BLaER1 treated with 17β-estradiol and CSF1 and Interleukin-3, amounts not matched to agents 10 nM and 100 nM (cell line): ENCODE results near the gene FRMD4A.
A peak's percentile ranks its signal among the peaks of the same experiment; 100 is the strongest.
"Not testable (repeated sequence)": the region's sequence is repeated elsewhere in the genome, so short reads cannot be mapped to it uniquely, and the experiment has no call there.

ENCODE experiments used
- H3K27ac ChIP-seq, 11 experiments: shearing (Covaris generic); formaldehyde crosslinking; 2 replicates each; pipeline ENCODE4 v1.8.1; 2022
- H3K27me3 ChIP-seq, 11 experiments: shearing (Covaris generic); formaldehyde crosslinking; 2 replicates each; pipeline ENCODE4 v1.8.1; 2022
- H3K36me3 ChIP-seq, 11 experiments: shearing (Covaris generic); formaldehyde crosslinking; 2 replicates each; pipeline ENCODE4 v1.8.1; 2022
- H3K4me1 ChIP-seq, 10 experiments: shearing (Covaris generic); formaldehyde crosslinking; 2 replicates each; pipeline ENCODE4 v1.8.1; 2022
- H3K4me2 ChIP-seq, 11 experiments: shearing (Covaris generic); formaldehyde crosslinking; 2 replicates each; pipeline ENCODE4 v1.8.1; 2022
- H3K4me3 ChIP-seq, 10 experiments: shearing (Covaris generic); formaldehyde crosslinking; 2 replicates each; pipeline ENCODE4 v1.8.1; 2022
- H3K9ac ChIP-seq, 11 experiments: shearing (Covaris generic); formaldehyde crosslinking; 2 replicates each; pipeline ENCODE4 v1.8.1; 2022
- H3K9me3 ChIP-seq, 11 experiments: shearing (Covaris generic); formaldehyde crosslinking; replicated peaks in 1 of 11; 2 replicates each; pipeline ENCODE4 v1.8.1; 2022
- H4K20me1 ChIP-seq, 11 experiments: shearing (Covaris generic); formaldehyde crosslinking; 2 replicates each; pipeline ENCODE4 v1.8.1; 2022
- Cebpa-rat ChIP-seq, 11 experiments: shearing (Covaris generic); IDR thresholded peaks; 2 replicates each; pipeline ENCODE4 v1.8.1; 2022

FRMD4A gene

GRCh38 chr10:13902868-13903587 is 427.7 kb downstream of the FRMD4A start:
- H3K27ac ChIP-seq, result no peak overlapping the region

GRCh38 chr10:13899941-13900340 is 430.8 kb downstream of the FRMD4A start:
- no peak overlapping the region for H3K4me2 ChIP-seq
- no peak overlapping the region for H3K27ac ChIP-seq
- no peak overlapping the region for H3K4me3 ChIP-seq
- H4K20me1 ChIP-seq, result no peaks in the 10 kb centered on the region
- peaks cover 0 to under 1% (median 0%) of the 10 kb centered on the region in 10 experiments; a peak in 3 of 20 replicates for H3K4me1 ChIP-seq
- no peak for TF ChIP-seq Cebpa-rat (IDR thresholded peaks at IDR 0.05)
- H3K27me3 ChIP-seq, result no peaks in the 10 kb centered on the region
- peaks cover 6 to 23% (median 13%) of the 10 kb centered on the region in 11 experiments; a peak in 18 of 22 replicates for H3K9me3 ChIP-seq
- H3K9ac ChIP-seq, result no peak overlapping the region
- H3K36me3 ChIP-seq, result no peaks in the 10 kb centered on the region

More at GRCh38 chr10:13902868-13903587, 427.7 kb downstream of the FRMD4A start:
- H3K36me3 ChIP-seq, result no peaks in the 10 kb centered on the region
- H3K27me3 ChIP-seq, result no peaks in the 10 kb centered on the region
- no peak for TF ChIP-seq Cebpa-rat (IDR thresholded peaks at IDR 0.05)
- no peaks in the 10 kb centered on the region for H4K20me1 ChIP-seq
- H3K9me3 ChIP-seq, result peaks cover 6 to 13% (median 10%) of the 10 kb centered on the region in 11 experiments; a peak in 17 of 22 replicates
- H3K4me1 ChIP-seq, result no peaks in the 10 kb centered on the region
- no peak overlapping the region for H3K4me3 ChIP-seq
- H3K9ac ChIP-seq, result no peak overlapping the region
- H3K4me2 ChIP-seq, result no peak overlapping the region

GRCh38 chr10:13896146-13896545 is 434.6 kb downstream of the FRMD4A start:
- H3K4me3 ChIP-seq, result not testable (repeated sequence)
- H3K4me1 ChIP-seq, result peaks cover 0 to 14% (median 3%) of the 10 kb centered on the region in 10 experiments; a peak in 9 of 20 replicates
- H3K9me3 ChIP-seq, result peaks cover 7 to 25% (median 14%) of the 10 kb centered on the region in 11 experiments; a peak in 19 of 22 replicates

GRCh38 chr10:13894412-13895093 is 436.2 kb downstream of the FRMD4A start:
- Histone ChIP-seq H3K27me3 (peaks cover 32 to 47% (median 43%) of the 10 kb centered on the region in 11 experiments), H3K4me1 (peaks cover 0 to 22% (median 3%) of the 10 kb centered on the region in 10 experiments; a peak in 9 of 20 replicates), H3K36me3 (no peaks in the 10 kb centered on the region), H3K4me2 (peak overlapping the region in 5 of 11 experiments; percentile 15 to 72 (median 35); a peak in 9 of 22 replicates), H3K4me3 (no peak overlapping the region), H4K20me1 (no peaks in the 10 kb centered on the region), H3K9me3 (peaks cover under 1 to 23% (median 8%) of the 10 kb centered on the region in 11 experiments; a peak in 16 of 22 replicates), H3K27ac (peak overlapping the region in 1 of 11 experiments; percentile 18; a peak in 1 of 22 replicates), H3K9ac (no peak overlapping the region; a peak in 1 of 22 replicates)
- no peak for TF ChIP-seq Cebpa-rat (IDR thresholded peaks at IDR 0.05)

More at GRCh38 chr10:13896146-13896545, 434.6 kb downstream of the FRMD4A start:
- not testable (repeated sequence) for H4K20me1 ChIP-seq, H3K27ac ChIP-seq, H3K4me2 ChIP-seq, H3K36me3 ChIP-seq, H3K9ac ChIP-seq
- H3K27me3 ChIP-seq, result peaks cover 17 to 31% (median 27%) of the 10 kb centered on the region in 11 experiments

GRCh38 chr10:13893926-13894325 is 436.8 kb downstream of the FRMD4A start:
- Histone ChIP-seq H3K27ac (0 out of 22 replicates have a peak overlapping the region, but pooled peaks of 1 of the 11 experiments have one; percentile 18), H3K4me2 (peak overlapping the region in 5 of 11 experiments; percentile 15 to 72 (median 35); a peak in 8 of 22 replicates), H4K20me1 (no peaks in the 10 kb centered on the region), H3K36me3 (no peaks in the 10 kb centered on the region), H3K4me3 (no peak overlapping the region), H3K27me3 (peaks cover 32 to 54% (median 45%) of the 10 kb centered on the region in 11 experiments), H3K4me1 (peaks cover 0 to 27% (median 3%) of the 10 kb centered on the region in 10 experiments; a peak in 9 of 20 replicates), H3K9me3 (peaks cover 0 to 19% (median 7%) of the 10 kb centered on the region in 11 experiments; a peak in 10 of 22 replicates), H3K9ac (no peak overlapping the region; a peak in 1 of 22 replicates)
- TF ChIP-seq Cebpa-rat (IDR thresholded peaks at IDR 0.05), result no peak

DNA sequence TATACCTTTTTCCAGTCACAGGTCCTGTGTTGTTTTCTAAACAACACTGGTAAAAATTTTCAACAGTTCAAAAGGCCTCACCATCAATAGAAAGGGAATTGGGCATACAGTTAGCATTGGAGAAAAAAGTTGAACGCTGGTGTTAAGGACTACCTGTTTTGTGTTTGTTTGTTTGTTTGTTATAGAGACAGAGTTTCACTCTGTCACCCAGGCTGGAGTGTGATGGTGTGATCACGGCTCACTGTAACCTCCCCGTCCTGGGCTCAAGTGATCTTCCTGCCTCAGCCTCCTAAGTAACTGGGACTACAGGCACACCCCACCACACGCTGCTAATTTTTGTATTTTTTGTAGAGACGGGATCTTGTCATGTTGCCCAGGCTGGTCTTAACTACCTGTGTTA is 437.9 kb downstream of the FRMD4A start:
- no peak for TF ChIP-seq Cebpa-rat (IDR thresholded peaks at IDR 0.05)
- no peak overlapping the region for H3K27ac ChIP-seq
- H3K4me2 ChIP-seq, result no peak overlapping the region
- H3K4me1 ChIP-seq, result peaks cover 0 to 38% (median 3%) of the 10 kb centered on the region in 10 experiments; a peak in 9 of 20 replicates
- H3K36me3 ChIP-seq, result no peaks in the 10 kb centered on the region
- no peaks in the 10 kb centered on the region for H4K20me1 ChIP-seq
- no peak overlapping the region for H3K9ac ChIP-seq
- peaks cover 0 to 19% (median 7%) of the 10 kb centered on the region in 11 experiments; a peak in 10 of 22 replicates for H3K9me3 ChIP-seq
- peaks cover 32 to 55% (median 45%) of the 10 kb centered on the region in 11 experiments for H3K27me3 ChIP-seq
- H3K4me3 ChIP-seq, result no peak overlapping the region

DNA sequence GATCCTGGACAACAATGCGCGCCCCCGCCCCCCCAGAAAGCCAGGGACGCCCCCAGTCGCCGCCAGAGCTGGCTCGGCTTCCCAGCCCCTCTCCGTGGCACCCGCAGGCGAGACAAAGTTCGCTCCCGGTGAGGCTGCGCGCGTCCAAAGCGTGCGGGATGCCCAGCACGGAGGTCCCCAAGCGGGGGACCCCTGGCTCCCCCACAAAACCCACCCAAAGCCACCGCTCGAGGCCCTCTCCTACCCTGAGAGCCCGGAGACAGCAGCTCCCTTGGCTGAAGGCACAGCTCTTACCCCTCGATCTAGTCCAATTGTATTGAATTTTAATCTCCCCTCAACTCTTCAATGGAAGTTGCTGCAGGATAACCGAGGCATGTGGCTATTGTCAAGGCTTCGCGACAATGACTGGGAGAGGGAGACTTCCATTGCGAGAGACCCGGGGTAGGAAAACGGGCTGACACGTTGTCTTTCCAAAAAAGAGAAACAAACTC is 438.7 kb downstream of the FRMD4A start:
- H3K4me1 ChIP-seq, result peaks cover 0 to 46% (median 3%) of the 10 kb centered on the region in 10 experiments; a peak in 9 of 20 replicates
- H4K20me1 ChIP-seq, result no peaks in the 10 kb centered on the region
- H3K27ac ChIP-seq, result no peak overlapping the region
- H3K9me3 ChIP-seq, result peaks cover 0 to 19% (median 7%) of the 10 kb centered on the region in 11 experiments; a peak in 10 of 22 replicates
- TF ChIP-seq Cebpa-rat (IDR thresholded peaks at IDR 0.05), result no peak
- no peaks in the 10 kb centered on the region for H3K36me3 ChIP-seq
- H3K4me2 ChIP-seq, result no peak overlapping the region
- H3K4me3 ChIP-seq, result no peak overlapping the region
- H3K27me3 ChIP-seq, result peaks cover 32 to 55% (median 45%) of the 10 kb centered on the region in 11 experiments
- H3K9ac ChIP-seq, result no peak overlapping the region

DNA sequence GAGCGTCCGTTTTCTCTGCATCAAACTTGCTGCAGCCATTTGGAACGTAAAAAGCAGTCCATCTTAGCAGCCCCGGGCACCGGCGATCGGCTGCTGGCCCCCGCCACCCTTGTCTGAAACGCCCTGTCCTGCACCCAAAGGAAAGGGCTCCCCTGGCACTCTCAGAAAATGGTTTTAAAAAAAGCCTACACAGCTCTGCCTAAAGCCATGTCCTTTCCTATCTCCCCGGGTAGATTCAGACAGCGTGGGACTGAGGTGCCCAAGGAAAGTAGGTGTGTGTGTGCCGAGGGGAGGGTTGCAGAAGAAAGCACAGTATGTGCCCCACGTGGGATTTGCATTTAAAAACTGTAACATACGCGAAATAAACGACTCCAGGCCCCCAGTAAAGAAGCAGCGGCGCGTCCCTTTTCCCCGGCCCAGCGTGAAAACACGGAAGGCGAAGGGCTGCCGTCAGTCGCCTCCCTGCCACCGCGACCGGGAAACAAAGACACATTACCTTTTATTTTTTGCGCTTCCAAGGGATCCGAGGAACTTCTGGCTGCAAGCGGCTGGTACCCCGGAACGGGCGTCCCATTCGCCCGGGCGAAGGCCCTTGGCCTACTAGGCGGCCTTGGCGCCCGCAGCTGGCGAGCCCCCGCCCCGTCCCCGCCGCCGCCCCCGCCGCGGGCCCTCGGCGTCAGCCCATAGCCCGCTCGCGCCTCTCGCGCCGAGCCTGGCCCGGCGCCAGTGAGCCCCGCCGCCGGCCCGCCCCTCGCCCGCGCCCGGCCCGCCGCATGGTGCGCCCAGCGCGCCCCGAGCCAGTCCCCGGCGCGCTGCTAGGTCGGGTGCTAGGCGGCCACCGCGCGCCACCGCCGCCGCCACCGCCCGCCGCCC is 439.4 kb downstream of the FRMD4A start:
- H3K27me3 ChIP-seq, result peaks cover 32 to 55% (median 45%) of the 10 kb centered on the region in 11 experiments
- no peaks in the 10 kb centered on the region for H3K36me3 ChIP-seq
- TF ChIP-seq Cebpa-rat (IDR thresholded peaks at IDR 0.05), result no peak
- H3K9ac ChIP-seq, result no peak overlapping the region
- peaks cover 0 to 19% (median 6%) of the 10 kb centered on the region in 11 experiments; a peak in 10 of 22 replicates for H3K9me3 ChIP-seq
- H3K27ac ChIP-seq, result no peak overlapping the region
- no peak overlapping the region for H3K4me2 ChIP-seq
- no peaks in the 10 kb centered on the region for H4K20me1 ChIP-seq
- H3K4me3 ChIP-seq, result no peak overlapping the region
- H3K4me1 ChIP-seq, result peaks cover 0 to 53% (median 3%) of the 10 kb centered on the region in 10 experiments; a peak in 9 of 20 replicates
